Measurements from ENCODE around the gene RYR3. TPM values are rescaled to one million over a fixed set of nuclear protein-coding genes. Genes with fewer than 3 reads are reported as not detected.

RYR3 gene
- total RNA-seq, 1 donor from 2014 or later = 1.5 TPM

DNA sequence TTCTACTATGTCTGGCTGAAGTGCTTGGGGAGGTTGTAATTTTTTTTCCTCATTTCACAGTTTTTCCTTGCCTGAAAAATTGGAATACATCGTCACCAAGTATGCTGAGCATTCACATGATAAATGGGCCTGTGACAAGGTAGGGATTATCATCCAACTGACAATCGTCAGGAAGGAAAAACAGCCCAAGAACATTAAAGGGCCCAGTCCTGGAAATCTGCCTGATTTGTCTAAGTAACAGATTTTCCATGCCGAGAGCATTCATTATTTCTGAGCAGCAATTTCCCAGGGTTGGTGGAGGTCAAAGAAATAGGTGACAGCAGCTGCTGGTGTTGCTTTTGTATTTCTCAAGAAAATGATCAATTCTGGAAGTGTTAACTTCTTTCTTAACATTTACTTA is 431.5 kb downstream of the RYR3 start:
- H3K9ac ChIP-seq (ENCODE audit: low read length) = no peak overlapping the region
- Mint-ChIP-seq H3K4me3 (ENCODE audit: unreplicated experiment) (no peak overlapping the region), H3K27ac (ENCODE audit: unreplicated experiment) (no peak overlapping the region), H3K4me1 (ENCODE audit: low read depth, unreplicated experiment) (peaks cover 5% of the 10 kb centered on the region), H3K27me3 (ENCODE audit: low read depth, unreplicated experiment) (peaks cover 19% of the 10 kb centered on the region), H3K9me3 (ENCODE audit: unreplicated experiment) (no peaks in the 10 kb centered on the region), H3K36me3 (ENCODE audit: low read depth, unreplicated experiment) (no peaks in the 10 kb centered on the region)
- H3K4me3 ChIP-seq (ENCODE audit: insufficient read depth, low read depth, low read length) = no peak overlapping the region
- peaks cover 8% of the 10 kb centered on the region for H3K27me3 ChIP-seq (ENCODE audit: insufficient read depth, low read length)
- TF ChIP-seq, protein P1, sequence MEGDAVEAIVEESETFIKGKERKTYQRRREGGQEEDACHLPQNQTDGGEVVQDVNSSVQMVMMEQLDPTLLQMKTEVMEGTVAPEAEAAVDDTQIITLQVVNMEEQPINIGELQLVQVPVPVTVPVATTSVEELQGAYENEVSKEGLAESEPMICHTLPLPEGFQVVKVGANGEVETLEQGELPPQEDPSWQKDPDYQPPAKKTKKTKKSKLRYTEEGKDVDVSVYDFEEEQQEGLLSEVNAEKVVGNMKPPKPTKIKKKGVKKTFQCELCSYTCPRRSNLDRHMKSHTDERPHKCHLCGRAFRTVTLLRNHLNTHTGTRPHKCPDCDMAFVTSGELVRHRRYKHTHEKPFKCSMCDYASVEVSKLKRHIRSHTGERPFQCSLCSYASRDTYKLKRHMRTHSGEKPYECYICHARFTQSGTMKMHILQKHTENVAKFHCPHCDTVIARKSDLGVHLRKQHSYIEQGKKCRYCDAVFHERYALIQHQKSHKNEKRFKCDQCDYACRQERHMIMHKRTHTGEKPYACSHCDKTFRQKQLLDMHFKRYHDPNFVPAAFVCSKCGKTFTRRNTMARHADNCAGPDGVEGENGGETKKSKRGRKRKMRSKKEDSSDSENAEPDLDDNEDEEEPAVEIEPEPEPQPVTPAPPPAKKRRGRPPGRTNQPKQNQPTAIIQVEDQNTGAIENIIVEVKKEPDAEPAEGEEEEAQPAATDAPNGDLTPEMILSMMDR (IDR thresholded peaks at IDR 0.05; ENCODE audit: insufficient read depth, low read depth, low read length) = no peak
- TF ChIP-seq EZH2 (IDR thresholded peaks at IDR 0.05; ENCODE audit: insufficient read depth, low read length) = no peak
- no peak overlapping the region for H3K27ac ChIP-seq (ENCODE audit: low read depth, low read length)
- H3K4me1 ChIP-seq (ENCODE audit: insufficient read depth, low read length) = no peaks in the 10 kb centered on the region
- H2AFZ ChIP-seq (ENCODE audit: low read depth, low read length) = no peak overlapping the region
- DNase-seq (ENCODE audit: low read depth) (peak; percentile 66), FAIRE-seq (no peak)
- no peak overlapping the region for H3K4me2 ChIP-seq (ENCODE audit: low read length)
- H3K79me2 ChIP-seq (ENCODE audit: insufficient read depth, low read length) = no peaks in the 10 kb centered on the region
- no peaks in the 10 kb centered on the region for H4K20me1 ChIP-seq (ENCODE audit: insufficient read depth, low read length)
- H3K9me3 ChIP-seq (ENCODE audit: insufficient read depth, low read depth, low read length) = no peaks in the 10 kb centered on the region
- no peaks in the 10 kb centered on the region for H3K36me3 ChIP-seq (ENCODE audit: insufficient read depth, low read length)

DNA sequence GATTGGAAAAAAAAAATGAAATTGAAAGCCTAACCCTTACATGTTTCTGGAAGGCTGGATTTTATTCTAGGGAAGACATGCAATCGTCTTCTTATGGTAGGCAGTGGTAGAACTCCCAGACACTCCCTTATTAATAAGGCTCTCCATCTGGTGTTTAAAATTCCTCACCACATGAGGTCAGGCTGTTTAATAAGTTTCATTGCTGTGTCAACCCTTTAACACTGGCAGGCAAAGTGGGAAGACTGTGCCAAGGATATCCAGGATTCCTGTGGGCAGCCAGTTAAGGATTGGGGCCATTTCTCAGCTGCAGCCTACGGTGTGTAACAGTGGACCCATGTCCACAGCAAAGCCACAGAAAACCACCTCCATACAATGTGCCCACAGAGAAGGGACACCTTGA is 432.0 kb downstream of the RYR3 start:
- Mint-ChIP-seq H3K4me1 (ENCODE audit: low read depth, unreplicated experiment) (peaks cover 4% of the 10 kb centered on the region), H3K27ac (ENCODE audit: unreplicated experiment) (no peak overlapping the region), H3K4me3 (ENCODE audit: unreplicated experiment) (no peak overlapping the region), H3K9me3 (ENCODE audit: unreplicated experiment) (no peaks in the 10 kb centered on the region), H3K36me3 (ENCODE audit: low read depth, unreplicated experiment) (no peaks in the 10 kb centered on the region), H3K27me3 (ENCODE audit: low read depth, unreplicated experiment) (peaks cover 16% of the 10 kb centered on the region)
- H3K4me2 ChIP-seq (ENCODE audit: low read length) = no peak overlapping the region
- H3K4me3 ChIP-seq (ENCODE audit: insufficient read depth, low read depth, low read length) = no peak overlapping the region
- no peak overlapping the region for H3K9ac ChIP-seq (ENCODE audit: low read length)
- no peak overlapping the region for H2AFZ ChIP-seq (ENCODE audit: low read depth, low read length)
- peaks cover 8% of the 10 kb centered on the region for H3K27me3 ChIP-seq (ENCODE audit: insufficient read depth, low read length)
- no peaks in the 10 kb centered on the region for H3K9me3 ChIP-seq (ENCODE audit: insufficient read depth, low read depth, low read length)
- FAIRE-seq (peak; percentile 29), DNase-seq (ENCODE audit: low read depth) (peak; percentile 84)
- no peak overlapping the region for H3K27ac ChIP-seq (ENCODE audit: low read depth, low read length)
- no peaks in the 10 kb centered on the region for H3K79me2 ChIP-seq (ENCODE audit: insufficient read depth, low read length)
- no peaks in the 10 kb centered on the region for H3K4me1 ChIP-seq (ENCODE audit: insufficient read depth, low read length)
- no peaks in the 10 kb centered on the region for H3K36me3 ChIP-seq (ENCODE audit: insufficient read depth, low read length)
- no peak for TF ChIP-seq EZH2 (IDR thresholded peaks at IDR 0.05; ENCODE audit: insufficient read depth, low read length)
- TF ChIP-seq, protein P1 (IDR thresholded peaks at IDR 0.05; ENCODE audit: insufficient read depth, low read depth, low read length) = no peak
- no peaks in the 10 kb centered on the region for H4K20me1 ChIP-seq (ENCODE audit: insufficient read depth, low read length)

DNA sequence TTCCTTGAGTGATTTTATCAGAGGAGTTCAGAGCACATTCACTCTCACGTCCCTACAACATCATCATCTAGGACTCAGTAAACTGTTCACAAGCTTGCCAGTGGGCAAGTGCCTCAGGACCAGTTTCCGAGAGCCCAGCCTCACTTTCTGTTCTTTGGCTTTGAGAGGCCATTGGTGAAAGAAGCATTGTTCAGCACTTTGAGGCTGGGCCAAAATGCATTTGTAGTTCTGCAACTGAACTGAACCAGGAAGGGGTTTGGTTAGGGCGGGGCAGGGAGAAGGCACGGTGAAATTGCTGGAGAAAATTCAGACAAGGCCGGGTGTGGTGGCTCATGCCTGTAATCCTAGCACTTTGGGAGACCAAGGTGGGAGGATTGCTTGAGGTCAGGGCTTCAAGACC is 435.4 kb downstream of the RYR3 start:
- no peak overlapping the region for H3K4me3 ChIP-seq (ENCODE audit: insufficient read depth, low read depth, low read length)
- H3K4me2 ChIP-seq (ENCODE audit: low read length) = no peak overlapping the region
- H3K79me2 ChIP-seq (ENCODE audit: insufficient read depth, low read length) = no peaks in the 10 kb centered on the region
- TF ChIP-seq, protein P1 (IDR thresholded peaks at IDR 0.05; ENCODE audit: insufficient read depth, low read depth, low read length) = no peak
- no peaks in the 10 kb centered on the region for H4K20me1 ChIP-seq (ENCODE audit: insufficient read depth, low read length)
- H3K9ac ChIP-seq (ENCODE audit: low read length) = no peak overlapping the region
- no peak overlapping the region for H3K27ac ChIP-seq (ENCODE audit: low read depth, low read length)
- H3K4me1 ChIP-seq (ENCODE audit: insufficient read depth, low read length) = no peaks in the 10 kb centered on the region
- H3K9me3 Mint-ChIP-seq (ENCODE audit: unreplicated experiment) = no peaks in the 10 kb centered on the region
- no peaks in the 10 kb centered on the region for H3K4me1 Mint-ChIP-seq (ENCODE audit: low read depth, unreplicated experiment)
- H3K27me3 Mint-ChIP-seq (ENCODE audit: low read depth, unreplicated experiment) = peaks cover 14% of the 10 kb centered on the region
- DNase-seq (ENCODE audit: low read depth) = no peak
- H3K9me3 ChIP-seq (ENCODE audit: insufficient read depth, low read depth, low read length) = no peaks in the 10 kb centered on the region
- no peaks in the 10 kb centered on the region for H3K36me3 ChIP-seq (ENCODE audit: insufficient read depth, low read length)
- H3K27ac Mint-ChIP-seq (ENCODE audit: unreplicated experiment) = no peak overlapping the region
- no peaks in the 10 kb centered on the region for H3K27me3 ChIP-seq (ENCODE audit: insufficient read depth, low read length)
- no peak for FAIRE-seq
- no peak overlapping the region for H3K4me3 Mint-ChIP-seq (ENCODE audit: unreplicated experiment)
- no peaks in the 10 kb centered on the region for H3K36me3 Mint-ChIP-seq (ENCODE audit: low read depth, unreplicated experiment)
- H2AFZ ChIP-seq (ENCODE audit: low read depth, low read length) = no peak overlapping the region

Data from astrocyte (in vitro differentiated cells and primary cell).